ENCODE results near the gene SERPIND1. TPM values are rescaled to one million over a fixed set of nuclear protein-coding genes. Genes with fewer than 3 reads are reported as not detected.

Gene SERPIND1
- total RNA-seq, 1 experiment from 2014 or later, result 0.19 TPM

GRCh38 chr22:20809538-20810185 is 35.7 kb downstream of the SERPIND1 start:
- intact Hi-C loops (cut with micrococcal nuclease; ENCODE audit: unreplicated experiment), result loop anchor here (10.0 kb wide), 1 partner anchor 135 kb away; no protein-coding TSS in a partner anchor

DNA sequence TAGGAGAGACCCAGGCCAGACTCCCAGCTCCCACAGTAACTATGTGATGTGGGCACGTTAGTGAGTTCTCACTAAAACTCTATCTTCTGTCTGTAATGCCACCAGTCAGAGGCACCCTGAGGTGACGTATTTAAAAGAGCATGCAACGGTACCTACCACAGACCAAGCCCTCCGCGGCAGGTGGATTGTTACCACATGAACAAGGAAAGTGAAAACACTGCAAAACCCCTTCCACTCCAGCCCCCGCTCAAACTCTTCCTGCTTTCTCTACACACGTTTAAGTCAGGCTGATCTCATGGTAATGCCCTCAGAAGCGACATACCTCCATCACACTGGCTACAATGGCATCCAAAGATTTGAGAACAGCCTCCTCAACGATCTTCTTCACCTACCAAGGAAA is 36.7 kb downstream of the SERPIND1 start:
- DNase-seq (ENCODE audit: low spot score), result no peak
- intact Hi-C loops (cut with micrococcal nuclease; ENCODE audit: unreplicated experiment), result no loop called here
- ChIA-PET CTCF (no interaction called here), POLR2A (ENCODE audit: low non-redundant PET) (no interaction called here)
- Histone ChIP-seq H3K27me3 (replicated peaks; ENCODE audit: insufficient read depth, low read depth, low read length, poor library complexity) (no peaks in the 10 kb centered on the region), H3K36me3 (ENCODE audit: insufficient read depth, low read length, poor library complexity, severe bottlenecking) (peaks cover 8% of the 10 kb centered on the region), H3K4me1 (ENCODE audit: insufficient read depth, low read length, poor library complexity, severe bottlenecking) (no peaks in the 10 kb centered on the region), H3K27ac (ENCODE audit: low read depth, low read length, poor library complexity, severe bottlenecking) (no peak overlapping the region), H3K4me3 (ENCODE audit: low read depth, low read length, poor library complexity, severe bottlenecking) (no peak overlapping the region), H3K9me3 (ENCODE audit: low read depth, low read length, poor library complexity, severe bottlenecking) (no peaks in the 10 kb centered on the region)
- TF ChIP-seq EZH2 (IDR thresholded peaks at IDR 0.05; ENCODE audit: borderline replicate concordance, low read depth, low read length, poor library complexity, severe bottlenecking), result no peak
- no TSS peak for BruUV-seq (replicated peaks)

More at GRCh38 chr22:20809538-20810185, 35.7 kb downstream of the SERPIND1 start:
- Histone ChIP-seq H3K9me3 (ENCODE audit: low read depth, low read length, poor library complexity, severe bottlenecking) (no peaks in the 10 kb centered on the region), H3K36me3 (ENCODE audit: insufficient read depth, low read length, poor library complexity, severe bottlenecking) (peaks cover 10% of the 10 kb centered on the region), H3K27me3 (replicated peaks; ENCODE audit: insufficient read depth, low read depth, low read length, poor library complexity) (no peaks in the 10 kb centered on the region), H3K4me3 (ENCODE audit: low read depth, low read length, poor library complexity, severe bottlenecking) (no peak overlapping the region), H3K27ac (ENCODE audit: low read depth, low read length, poor library complexity, severe bottlenecking) (no peak overlapping the region), H3K4me1 (ENCODE audit: insufficient read depth, low read length, poor library complexity, severe bottlenecking) (no peaks in the 10 kb centered on the region)
- no peak for TF ChIP-seq EZH2 (IDR thresholded peaks at IDR 0.05; ENCODE audit: borderline replicate concordance, low read depth, low read length, poor library complexity, severe bottlenecking)
- TF ChIP-seq, protein P1, sequence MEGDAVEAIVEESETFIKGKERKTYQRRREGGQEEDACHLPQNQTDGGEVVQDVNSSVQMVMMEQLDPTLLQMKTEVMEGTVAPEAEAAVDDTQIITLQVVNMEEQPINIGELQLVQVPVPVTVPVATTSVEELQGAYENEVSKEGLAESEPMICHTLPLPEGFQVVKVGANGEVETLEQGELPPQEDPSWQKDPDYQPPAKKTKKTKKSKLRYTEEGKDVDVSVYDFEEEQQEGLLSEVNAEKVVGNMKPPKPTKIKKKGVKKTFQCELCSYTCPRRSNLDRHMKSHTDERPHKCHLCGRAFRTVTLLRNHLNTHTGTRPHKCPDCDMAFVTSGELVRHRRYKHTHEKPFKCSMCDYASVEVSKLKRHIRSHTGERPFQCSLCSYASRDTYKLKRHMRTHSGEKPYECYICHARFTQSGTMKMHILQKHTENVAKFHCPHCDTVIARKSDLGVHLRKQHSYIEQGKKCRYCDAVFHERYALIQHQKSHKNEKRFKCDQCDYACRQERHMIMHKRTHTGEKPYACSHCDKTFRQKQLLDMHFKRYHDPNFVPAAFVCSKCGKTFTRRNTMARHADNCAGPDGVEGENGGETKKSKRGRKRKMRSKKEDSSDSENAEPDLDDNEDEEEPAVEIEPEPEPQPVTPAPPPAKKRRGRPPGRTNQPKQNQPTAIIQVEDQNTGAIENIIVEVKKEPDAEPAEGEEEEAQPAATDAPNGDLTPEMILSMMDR (conservative IDR thresholded peaks at IDR 0.05; ENCODE audit: low read depth, low read length), result no peak
- BruUV-seq (replicated peaks), result no TSS peak
- POLR2A ChIA-PET (ENCODE audit: low non-redundant PET), result no interaction called here
- DNase-seq (ENCODE audit: low spot score), result no peak
- CTCF ChIA-PET, result no interaction called here

- intact Hi-C loops (cut with micrococcal nuclease; ENCODE audit: unreplicated experiment), result no loop called here
- TF ChIP-seq, protein P1 (conservative IDR thresholded peaks at IDR 0.05; ENCODE audit: low read depth, low read length), result no peak
- TF ChIP-seq EZH2 (IDR thresholded peaks at IDR 0.05; ENCODE audit: borderline replicate concordance, low read depth, low read length, poor library complexity, severe bottlenecking), result no peak
- Histone ChIP-seq H3K9me3 (ENCODE audit: low read depth, low read length, poor library complexity, severe bottlenecking) (no peaks in the 10 kb centered on the region), H3K36me3 (ENCODE audit: insufficient read depth, low read length, poor library complexity, severe bottlenecking) (peaks cover 8% of the 10 kb centered on the region), H3K27ac (ENCODE audit: low read depth, low read length, poor library complexity, severe bottlenecking) (no peak overlapping the region), H3K27me3 (replicated peaks; ENCODE audit: insufficient read depth, low read depth, low read length, poor library complexity) (no peaks in the 10 kb centered on the region), H3K4me1 (ENCODE audit: insufficient read depth, low read length, poor library complexity, severe bottlenecking) (no peaks in the 10 kb centered on the region), H3K4me3 (ENCODE audit: low read depth, low read length, poor library complexity, severe bottlenecking) (no peak overlapping the region)
- ChIA-PET CTCF (no interaction called here), POLR2A (ENCODE audit: low non-redundant PET) (no interaction called here)
- BruUV-seq (replicated peaks), result no TSS peak
- no peak for DNase-seq (ENCODE audit: low spot score)
These were observed 37.3 kb downstream of the SERPIND1 start for GRCh38 chr22:20811171-20811570.
